GM21367 (cell line): Measurements from ENCODE around the gene SMIM10.
"Not testable (repeated sequence)": the region's sequence is repeated elsewhere in the genome, so short reads cannot be mapped to it uniquely, and the experiment has no call there.

Source experiments
- ATAC-seq: cut with Tn5 transposase; IDR thresholded peaks from one replicate; pipeline ENCODE4 v1.9.1; 2021; ENCODE audit not compliant: unreplicated experiment

SMIM10 gene

DNA sequence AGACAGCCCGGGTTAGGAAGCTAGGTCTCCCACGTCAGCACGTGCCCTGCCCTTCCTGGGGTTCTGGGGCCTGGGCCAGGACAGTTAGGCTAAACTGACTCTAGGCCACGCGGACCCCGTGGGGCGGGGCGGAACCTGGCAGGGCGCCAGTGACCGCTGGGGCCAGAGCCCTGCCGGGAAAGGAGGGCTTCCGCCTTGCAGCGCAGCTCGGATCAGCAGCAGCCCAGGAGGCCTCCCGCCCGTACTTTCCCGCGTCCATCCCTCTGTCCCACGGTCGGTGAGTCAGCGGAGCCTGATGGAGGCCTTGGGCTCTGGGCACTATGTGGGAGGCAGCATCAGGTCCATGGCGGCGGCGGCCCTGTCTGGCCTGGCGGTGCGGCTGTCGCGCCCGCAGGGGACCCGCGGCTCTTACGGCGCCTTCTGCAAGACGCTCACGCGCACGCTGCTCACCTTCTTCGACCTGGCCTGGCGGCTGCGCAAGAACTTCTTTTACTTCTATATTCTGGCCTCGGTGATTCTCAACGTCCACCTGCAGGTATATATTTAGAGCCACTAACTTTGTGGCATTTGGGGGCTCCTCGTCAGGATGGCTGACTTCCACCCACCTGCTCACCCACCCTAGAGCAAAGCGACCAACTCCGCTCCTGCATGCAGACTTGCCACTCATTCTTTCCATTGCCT, at the start of gene SMIM10:
Gene SMIM10, plus strand, starts transcription at position 191 of the 681 bp plus-strand sequence. Its CDS starts 105 bp downstream, at position 296.
- no peak for ATAC-seq

DNA sequence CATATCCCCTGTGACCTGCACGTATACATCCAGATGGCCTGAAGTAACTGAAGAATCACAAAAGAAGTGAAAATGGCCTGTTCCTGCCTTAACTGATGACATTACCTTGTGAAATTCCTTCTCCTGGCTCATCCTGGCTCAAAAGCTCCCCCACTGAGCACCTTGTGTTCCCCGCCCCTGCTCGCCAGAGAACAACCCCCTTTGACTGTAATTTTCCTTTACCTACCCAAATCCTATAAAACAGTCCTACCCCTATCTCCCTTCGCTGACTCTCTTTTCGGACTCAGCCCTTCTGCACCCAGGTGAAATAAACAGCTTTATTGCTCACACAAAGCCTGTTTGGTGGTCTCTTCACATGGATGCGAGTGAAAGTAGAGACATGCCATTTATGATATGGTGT, 44.4 kb upstream of the SMIM10 start:
- not testable (repeated sequence) for ATAC-seq

DNA sequence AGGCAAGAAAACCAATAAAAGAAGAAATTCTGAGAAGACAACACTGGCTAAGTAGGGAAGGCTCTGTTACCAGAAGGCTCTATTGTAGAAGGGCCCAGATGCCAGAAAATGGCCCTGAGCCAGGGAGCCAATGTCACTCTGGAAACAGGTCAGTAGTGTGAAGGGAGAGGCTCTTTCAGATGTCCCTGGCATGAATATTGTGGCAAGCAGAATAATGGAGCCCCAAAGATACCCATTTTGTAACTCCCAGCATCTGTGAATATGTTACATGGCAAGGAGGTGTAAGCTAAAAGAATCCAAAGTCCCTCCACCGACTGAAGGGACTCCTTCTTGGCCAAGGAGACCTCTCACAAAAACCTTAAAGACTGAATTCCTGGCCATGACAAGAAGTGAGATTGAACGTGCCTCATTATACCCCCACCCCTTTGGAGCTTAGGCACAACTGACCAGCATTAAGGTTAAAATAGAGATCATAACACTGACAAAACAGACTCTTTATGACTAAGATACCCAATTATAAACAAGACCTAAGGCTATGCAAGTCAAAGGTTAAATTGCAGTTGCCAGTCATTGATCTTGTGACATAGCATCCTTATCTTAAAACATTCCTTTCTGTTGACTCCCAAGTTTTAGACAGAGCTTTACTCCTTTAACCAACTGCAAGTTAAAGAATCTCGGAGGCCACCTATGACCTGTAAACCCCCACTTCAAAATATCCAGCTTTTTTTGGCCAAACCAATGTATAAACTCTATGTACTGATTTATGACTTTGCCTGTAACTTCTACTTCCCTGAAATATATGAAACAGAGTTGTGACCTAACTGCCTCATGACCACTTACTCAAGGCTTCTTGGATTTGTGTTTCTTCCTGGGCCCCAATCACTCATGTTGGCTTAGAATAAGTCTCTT, 42.2 kb upstream of the SMIM10 start:
- no peak for ATAC-seq

DNA sequence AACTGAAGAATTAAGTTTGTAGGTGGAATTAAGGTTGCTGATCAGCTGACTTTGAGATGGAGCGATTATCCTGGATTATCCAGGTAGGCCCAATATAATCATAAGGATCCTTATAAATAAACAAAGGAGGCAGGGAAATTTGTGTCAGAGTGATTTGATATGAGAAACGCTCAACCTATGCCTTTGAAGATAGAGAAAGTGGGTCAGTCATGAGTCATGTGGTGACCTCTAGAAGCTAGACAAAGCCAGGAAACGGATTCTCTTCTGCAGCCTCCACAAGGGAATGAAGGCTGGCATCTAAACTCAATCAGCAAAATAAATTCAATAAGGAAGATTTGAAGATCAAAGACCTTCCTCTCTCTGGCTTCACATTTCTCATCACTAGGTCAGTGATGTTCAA, 41.5 kb upstream of the SMIM10 start:
- no peak for ATAC-seq

DNA sequence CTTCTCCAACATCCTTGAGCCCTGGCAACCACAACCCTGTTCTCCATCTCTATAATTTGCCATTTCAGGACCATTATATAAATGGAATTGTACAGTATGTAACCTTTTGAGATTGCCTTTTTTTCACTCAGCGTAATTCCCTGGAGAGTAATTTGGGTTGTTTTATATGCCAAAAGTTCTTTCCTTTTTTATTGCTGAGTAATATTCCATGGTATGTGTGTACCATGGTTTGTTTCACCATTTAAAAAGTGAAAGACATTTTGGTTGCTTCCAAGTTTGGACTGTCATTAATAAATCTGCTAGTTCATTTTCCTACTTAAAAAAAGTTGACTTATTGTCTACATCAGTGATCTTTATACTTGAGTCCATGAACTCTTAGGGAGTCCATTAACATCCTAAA, 33.0 kb upstream of the SMIM10 start:
- ATAC-seq = no peak

DNA sequence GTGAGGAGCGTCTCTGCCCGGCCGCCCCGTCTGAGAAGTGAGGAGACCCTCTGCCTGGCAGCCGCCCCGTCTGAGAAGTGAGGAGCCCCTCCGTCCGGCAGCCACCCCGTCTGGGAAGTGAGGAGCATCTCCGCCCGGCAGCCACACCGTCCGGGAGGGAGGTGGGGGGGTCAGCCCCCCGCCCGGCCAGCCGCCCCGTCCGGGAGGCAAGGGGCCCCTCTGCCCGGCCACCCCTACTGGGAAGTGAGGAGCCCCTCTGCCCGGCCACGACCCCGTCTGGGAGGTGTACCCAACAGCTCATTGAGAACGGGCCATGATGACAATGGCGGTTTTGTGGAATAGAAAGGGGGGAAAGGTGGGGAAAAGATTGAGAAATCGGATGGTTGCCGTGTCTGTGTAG, 30.4 kb upstream of the SMIM10 start:
- ATAC-seq = not testable (repeated sequence)

DNA sequence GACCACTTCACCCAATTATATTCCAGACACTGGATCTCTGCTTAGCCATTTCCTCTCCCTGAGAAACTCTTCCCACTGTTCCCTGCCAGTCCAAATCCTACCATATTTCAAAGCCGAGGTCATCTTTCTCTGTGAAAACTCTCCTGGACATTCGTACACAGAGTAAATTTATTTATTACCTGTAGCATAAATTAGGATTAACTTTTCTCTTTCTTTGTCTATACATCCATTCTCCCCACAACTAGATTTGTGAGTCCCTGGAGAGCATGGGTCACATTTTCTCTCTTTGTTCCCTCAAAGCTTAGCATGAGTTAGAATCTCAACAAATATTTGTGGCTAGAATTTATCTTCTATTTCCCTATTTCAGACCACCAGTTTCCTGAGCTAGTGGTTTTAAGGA, 27.8 kb upstream of the SMIM10 start:
- ATAC-seq = no peak

DNA sequence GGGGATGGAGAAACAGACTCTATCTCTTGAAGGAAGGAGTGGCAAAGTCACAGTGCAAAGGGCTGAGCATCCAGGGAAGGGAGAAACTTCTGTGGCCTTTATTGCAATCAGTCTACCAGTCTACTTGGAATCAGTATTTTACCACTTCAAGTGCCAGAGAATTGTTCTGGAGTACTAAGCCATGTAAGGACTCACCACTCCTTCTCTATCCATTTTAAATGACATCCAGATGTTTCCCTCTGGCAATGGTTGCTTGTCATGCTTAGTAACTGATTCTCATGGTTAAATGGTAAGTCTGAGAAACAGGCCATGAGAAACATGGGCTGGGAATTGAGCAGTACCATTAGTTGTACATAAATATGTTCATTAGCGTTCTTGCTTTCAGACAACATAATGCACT, 21.1 kb upstream of the SMIM10 start:
- ATAC-seq = no peak

DNA sequence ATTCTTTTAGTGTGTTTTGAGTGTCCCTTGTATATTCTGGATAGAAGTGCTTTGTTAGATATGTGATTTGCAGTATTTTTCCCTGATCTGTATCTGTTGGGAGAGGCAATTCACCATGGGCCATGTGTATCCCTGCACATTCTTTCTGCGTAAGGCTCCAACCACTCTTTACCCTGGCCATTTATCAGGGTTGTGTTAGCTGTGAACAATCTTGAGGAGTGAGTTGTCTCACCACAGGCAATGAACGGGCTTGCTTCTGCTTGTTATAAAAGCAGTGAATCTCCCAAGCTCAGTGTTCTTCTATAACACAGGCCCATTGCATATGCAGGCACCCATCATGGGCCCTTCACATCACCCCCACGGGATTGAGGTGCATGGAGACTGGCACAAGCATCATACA, 18.9 kb upstream of the SMIM10 start:
- ATAC-seq = no peak

DNA sequence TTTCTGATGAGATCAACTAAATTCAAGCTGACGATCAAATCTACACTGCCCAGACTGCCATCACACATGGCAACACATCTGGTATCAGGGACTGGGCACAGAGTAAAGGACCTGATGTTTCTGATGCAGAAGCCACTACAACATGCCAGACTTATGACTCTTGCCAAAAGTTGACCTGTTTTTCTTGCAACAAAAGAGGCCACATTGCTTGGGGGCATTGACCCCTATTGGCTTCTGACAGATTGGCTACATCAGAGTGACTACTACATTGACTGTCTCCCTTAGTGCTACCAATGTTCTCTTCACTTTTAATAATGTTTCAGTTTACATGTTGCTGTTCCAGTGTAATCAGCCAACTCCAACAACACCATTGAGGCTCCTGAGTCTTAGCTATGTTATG, 15.3 kb upstream of the SMIM10 start:
- no peak for ATAC-seq

DNA sequence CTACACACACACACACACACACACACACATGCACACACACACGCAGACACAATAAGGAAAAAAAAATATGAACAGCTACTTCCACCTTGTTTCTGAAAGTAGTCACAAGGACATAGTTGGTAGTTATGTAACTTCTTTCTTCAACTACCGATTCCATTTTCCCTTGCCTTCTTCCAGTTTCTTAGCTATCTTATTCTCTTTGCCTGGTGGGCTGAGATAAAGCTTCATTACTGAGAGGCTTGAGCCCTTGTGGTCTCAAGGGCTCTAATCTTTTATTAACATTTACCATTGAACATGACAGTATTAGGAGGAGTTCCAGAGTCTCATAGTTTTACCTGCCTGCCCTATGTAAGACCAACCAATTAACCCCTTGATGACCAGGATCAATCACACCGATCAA, 8.9 kb upstream of the SMIM10 start:
- no peak for ATAC-seq

DNA sequence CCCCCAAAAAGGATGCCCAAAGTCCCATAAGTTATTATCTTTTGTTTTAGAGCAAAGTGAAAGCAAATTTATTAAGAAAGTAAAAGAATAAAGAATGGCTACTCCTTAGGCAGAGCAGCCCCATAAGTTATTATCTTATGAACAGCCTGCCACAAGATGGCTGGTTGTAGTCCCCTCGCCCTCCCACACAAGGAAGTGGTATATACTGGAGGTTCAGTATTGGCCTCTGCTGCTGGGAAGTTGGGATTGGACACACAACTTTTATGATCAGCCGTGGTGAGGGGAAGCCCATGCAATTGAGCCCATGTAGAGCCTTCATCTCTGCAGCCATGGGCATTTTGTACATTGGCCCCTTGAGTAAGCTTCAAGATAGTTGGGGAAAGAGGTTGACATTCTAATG, 8.0 kb upstream of the SMIM10 start:
- ATAC-seq = no peak

DNA sequence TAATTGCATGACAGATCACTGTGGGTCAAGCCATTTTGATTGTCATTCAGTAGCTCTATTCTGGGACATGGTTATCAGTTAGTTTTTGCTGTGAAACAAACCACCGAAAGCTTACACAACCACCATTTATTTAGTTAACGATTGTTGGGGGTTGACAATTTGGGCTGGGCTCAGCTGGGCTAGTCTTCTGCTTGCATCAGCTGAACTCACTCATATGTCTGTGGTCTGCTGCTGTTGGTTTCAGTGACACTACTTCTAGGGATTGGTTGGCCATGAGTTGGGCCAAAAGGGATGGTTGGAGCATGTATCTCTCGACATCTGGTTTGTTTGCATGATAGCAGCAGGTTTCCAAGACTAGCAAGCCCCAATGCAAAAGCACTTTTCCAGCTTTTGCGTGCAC, 5.3 kb upstream of the SMIM10 start:
- ATAC-seq = no peak

DNA sequence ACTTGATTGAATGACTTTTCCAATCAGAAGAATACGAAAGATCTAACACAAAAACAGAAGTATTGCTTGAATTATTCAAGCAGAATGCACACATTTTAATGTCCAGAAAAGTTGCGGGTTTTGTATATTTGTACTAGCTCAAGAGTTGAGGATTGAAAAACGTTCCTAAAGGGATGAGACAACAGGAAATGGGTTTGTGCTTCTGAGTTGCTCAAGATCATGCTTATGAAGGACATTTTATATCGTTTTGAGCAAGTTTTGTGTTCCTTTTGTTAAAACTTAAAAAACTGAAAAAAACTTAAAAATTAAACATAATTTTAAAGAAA, 353 bp upstream of the SMIM10 start:
- no peak for ATAC-seq

DNA sequence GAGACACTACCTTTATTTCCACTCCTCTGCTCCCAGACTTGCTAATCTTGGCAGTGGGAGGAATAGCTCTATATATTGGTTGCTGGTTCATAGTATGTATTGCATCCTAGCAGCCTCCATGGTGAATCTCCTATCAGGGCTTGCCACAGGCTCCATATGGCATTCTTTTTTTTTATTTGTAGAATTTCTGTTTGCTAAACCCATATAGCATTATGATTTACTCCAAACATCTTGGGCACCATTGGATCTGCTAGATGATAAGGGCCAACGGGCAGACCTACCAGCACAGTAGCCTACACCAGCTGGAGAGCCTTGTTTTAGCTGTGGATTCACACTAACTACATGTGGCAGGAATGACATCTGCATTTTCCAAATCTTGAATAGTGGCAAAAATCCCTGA, 6.9 kb downstream of the SMIM10 start:
- no peak for ATAC-seq

DNA sequence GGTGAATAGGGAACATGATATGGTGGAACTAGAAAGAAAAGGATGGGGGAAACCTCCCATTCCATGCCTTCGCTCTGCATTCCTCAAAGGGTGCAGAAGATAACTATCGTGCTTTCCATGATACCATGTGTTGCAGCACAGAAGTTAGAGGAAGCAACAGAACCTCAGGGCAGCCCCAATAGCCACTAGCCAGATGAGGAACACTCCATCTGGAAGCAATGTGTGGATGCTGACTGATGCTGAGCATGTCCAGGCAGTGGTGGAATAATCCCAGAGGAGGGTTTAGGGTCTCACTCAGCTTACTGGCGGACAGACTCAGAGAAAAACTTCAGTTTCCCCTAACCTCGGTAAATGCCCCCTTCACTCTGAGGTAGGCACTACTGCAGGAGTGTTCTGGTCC, 7.5 kb downstream of the SMIM10 start:
- no peak for ATAC-seq

DNA sequence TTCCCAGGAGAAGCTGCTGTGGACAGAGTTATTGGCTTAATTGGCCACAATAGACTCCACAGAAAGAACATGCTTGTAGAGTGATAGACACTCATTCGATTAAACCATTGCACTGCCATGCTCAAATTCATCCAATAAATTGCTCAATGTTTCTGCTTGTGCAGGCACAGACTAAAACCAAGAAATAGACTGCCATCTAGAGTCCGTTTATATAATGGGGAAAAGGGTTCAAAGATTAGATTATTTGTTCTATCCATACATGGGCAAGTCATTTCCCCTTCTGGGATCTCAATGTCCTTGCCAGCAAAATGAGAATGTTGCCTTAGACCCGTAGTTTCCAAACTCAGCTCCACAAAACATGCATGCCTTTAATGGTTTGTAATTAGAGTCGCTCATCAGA, 8.7 kb downstream of the SMIM10 start:
- no peak for ATAC-seq

DNA sequence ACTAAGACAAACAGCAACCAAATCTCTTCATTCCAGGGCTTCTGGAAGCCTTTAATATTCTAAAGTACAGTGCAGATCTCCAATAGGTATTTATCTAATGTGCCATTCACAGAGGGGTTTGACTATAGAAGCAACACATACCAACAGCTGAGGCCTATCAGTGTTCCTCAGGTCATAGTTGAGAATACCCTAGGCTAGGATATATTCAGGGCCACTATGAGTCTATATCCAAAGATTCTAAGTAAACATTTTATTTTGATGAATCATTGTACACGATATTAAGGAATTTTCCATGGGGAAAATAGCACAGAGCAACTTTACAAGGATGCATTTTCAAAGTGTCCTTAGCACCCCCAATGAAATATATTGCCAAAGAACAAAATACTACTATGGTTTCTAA, 9.7 kb downstream of the SMIM10 start:
- no peak for ATAC-seq

DNA sequence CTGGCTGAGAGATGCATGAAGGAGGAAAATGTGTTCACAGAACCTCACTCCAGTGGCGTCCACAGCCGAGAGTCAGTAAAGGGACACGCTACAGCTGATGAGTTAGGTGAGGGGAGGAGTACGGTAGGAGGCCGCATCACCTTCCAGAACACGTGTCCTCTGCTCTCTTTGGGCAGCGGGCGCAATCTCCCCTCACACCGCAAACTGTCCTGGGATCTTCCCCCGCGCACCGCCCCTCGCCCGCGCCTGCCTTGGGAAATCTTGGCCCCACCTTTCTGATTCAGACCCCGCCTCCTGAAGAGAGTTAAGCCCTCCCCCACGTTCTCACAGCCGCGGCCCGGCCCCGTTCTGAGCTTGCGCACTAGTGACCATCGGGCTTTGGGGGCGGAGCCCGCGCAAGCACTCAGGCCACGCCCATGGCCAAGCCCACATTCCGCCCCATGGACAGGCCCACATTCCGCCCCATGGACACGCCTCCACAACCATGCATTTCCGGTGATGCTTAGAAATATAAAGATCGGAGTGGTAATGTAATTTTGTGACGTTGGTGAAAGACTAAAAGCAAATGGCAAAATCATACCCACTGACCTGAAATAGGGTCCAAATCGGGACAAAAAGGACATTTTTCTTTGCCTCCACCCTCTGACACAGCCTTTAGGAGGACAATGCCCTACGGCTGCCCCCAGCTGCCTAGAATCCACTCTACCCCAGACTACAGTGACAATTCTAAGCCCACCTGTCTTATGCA, 13.3 kb downstream of the SMIM10 start:
- peak; percentile 95 for ATAC-seq

DNA sequence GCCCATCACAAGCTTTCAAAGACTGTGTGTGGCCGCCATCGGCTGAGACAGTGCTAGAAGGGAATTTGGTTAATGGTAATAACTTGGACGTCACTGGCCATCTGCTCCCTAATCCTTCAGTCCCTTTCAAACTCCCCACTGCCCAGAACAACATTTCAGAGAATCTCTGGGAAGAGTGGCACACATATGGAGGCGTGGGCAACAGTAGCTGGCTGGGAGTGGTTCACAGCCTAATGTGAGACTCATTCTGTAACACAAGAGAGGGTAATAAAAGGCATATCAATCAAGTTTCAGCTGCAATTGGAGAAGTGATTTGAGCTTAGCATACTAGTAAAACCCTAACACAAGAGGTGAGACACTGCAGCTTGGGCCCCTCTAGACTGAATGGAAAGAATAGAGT, 15.4 kb downstream of the SMIM10 start:
- ATAC-seq = no peak

DNA sequence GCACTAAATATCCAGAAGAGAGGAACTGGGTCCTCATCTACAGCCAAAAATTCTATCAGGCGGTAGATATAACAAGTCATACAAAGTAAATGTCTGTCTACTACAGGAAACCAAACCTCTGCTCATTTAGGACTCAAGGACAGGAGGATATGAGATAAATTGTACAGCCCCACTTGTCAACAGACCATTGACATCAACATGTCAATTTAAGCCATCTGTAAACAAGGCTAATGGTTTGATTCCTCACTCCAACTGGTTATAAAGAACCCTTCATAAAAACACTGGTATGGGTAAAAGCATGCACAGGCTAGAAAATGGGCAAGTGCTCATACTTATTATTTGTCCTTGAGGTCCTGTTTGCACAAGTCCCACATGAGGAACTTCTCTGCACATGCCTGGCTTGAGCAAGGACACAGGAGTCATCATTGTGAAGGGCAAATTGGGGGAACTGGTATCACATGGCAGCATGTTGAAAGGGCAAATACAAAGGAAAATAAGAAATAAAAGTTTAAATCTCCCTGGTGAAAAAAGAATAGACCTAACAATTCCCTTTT, 18.3 kb downstream of the SMIM10 start:
- ATAC-seq = no peak

DNA sequence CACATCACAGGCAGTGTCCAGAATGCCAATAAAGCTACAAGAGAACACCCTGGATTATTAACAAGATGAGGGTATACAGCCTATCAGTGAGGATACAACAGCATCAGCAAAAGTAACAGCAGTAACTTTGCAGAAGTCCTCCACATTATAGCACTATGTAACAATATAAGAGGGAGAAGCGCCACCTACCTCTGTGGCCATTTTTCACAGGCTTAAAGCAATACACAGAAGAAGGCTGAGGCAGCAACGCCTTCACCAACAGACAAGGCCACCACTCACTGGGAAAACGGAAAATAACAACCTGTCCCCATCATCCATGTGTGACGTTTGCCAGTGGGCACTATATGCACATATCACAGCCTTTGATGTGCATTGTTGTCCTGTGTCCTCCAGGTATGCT, 19.0 kb downstream of the SMIM10 start:
- no peak for ATAC-seq
